Muscle layer of colon (tissue), 2 donors: ENCODE measurements around the gene CLDN24.
"Not testable (repeated sequence)": the region's sequence is repeated elsewhere in the genome, so short reads cannot be mapped to it uniquely, and the experiment has no call there.

Experiments used
- H3K27ac ChIP-seq: one replicate; pipeline ENCODE4 v1.7.0; 2013; ENCODE audit warnings: low read depth, mild to moderate bottlenecking, low read length, moderate library complexity
- H3K27me3 ChIP-seq, 2 donors: one replicate each; pipeline ENCODE4 v1.7.0; 2013; ENCODE audit warnings: low read length in 2 of 2, mild to moderate bottlenecking in 2 of 2; ENCODE audit not compliant: insufficient read depth in 2 of 2, control insufficient read depth in 1 of 2
- H3K36me3 ChIP-seq: one replicate; pipeline ENCODE4 v1.7.0; 2013; ENCODE audit warnings: mild to moderate bottlenecking, low read length; ENCODE audit not compliant: insufficient read depth
- H3K4me1 ChIP-seq: one replicate; pipeline ENCODE4 v1.7.0; 2013; ENCODE audit warnings: mild to moderate bottlenecking, low read length; ENCODE audit not compliant: insufficient read depth
- H3K4me3 ChIP-seq, 2 donors: one replicate each; pipeline ENCODE4 v1.7.0; 2013; ENCODE audit warnings: low read length in 2 of 2, low read depth in 1 of 2, mild to moderate bottlenecking in 1 of 2, moderate library complexity in 1 of 2
- H3K9ac ChIP-seq: one replicate; pipeline ENCODE4 v1.7.0; 2013; ENCODE audit warnings: low read length
- H3K9me3 ChIP-seq: one replicate; pipeline ENCODE4 v1.7.0; 2013; ENCODE audit warnings: mild to moderate bottlenecking, low read length
- donor health status: abdominal sarcoma.
- donor health status: Adenocarcinoma of cecum.

Gene CLDN24

DNA sequence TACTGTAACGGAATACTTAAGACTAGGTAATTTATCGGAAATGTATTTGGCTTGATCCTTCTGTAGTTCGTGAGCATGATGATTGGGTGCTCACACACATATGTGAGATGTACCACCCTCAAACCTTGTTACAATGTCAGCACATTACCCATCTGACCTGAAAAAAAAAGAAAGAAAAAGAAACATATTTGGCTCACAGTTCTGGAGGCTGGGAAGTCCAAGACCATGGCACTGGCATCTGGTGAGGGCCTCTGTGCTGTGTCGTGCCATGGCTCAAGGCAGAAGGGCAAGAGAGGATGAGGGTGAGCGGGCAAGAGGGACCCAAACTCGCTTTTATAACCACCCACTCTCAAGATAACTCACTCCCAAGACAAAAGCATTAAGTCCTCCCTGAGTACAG is 7.0 kb upstream of the CLDN24 start:
- no peaks in the 10 kb centered on the region for H3K36me3 ChIP-seq
- no peak overlapping the region for H3K4me3 ChIP-seq
- H3K27ac ChIP-seq, result no peak overlapping the region
- H3K4me1 ChIP-seq, result no peaks in the 10 kb centered on the region
- H3K27me3 ChIP-seq, result no peaks in the 10 kb centered on the region
- no peak overlapping the region for H3K9ac ChIP-seq
- no peaks in the 10 kb centered on the region for H3K9me3 ChIP-seq

DNA sequence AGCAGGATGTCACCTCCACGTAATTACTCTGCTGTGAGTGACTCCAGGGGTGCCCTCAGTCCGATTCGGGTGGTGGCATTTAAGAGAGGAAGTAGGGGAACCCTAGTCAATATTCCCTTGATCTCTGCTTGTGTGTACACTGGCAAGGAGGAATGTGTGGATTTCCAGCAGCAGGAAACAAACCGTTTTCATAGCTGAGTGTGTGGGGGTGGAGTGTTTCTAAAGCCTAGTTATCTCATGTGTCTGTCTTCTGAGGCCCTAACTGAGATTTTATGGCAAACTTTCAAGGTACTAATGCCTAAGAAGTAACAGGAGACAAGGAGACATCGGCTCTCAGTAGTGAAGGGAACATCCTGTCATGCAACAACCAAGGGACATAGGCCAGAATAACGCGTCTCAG is 6.6 kb upstream of the CLDN24 start:
- no peak overlapping the region for H3K27ac ChIP-seq
- no peak overlapping the region for H3K4me3 ChIP-seq
- H3K9ac ChIP-seq, result no peak overlapping the region
- no peaks in the 10 kb centered on the region for H3K27me3 ChIP-seq
- H3K36me3 ChIP-seq, result no peaks in the 10 kb centered on the region
- H3K9me3 ChIP-seq, result no peaks in the 10 kb centered on the region
- H3K4me1 ChIP-seq, result no peaks in the 10 kb centered on the region

- Histone ChIP-seq H3K27ac (no peak overlapping the region), H3K9me3 (no peaks in the 10 kb centered on the region), H3K4me1 (no peaks in the 10 kb centered on the region), H3K36me3 (no peaks in the 10 kb centered on the region), H3K9ac (no peak overlapping the region), H3K27me3 (no peaks in the 10 kb centered on the region), H3K4me3 (no peak overlapping the region)
These were observed 5.6 kb upstream of the CLDN24 start for GRCh38 chr4:183327827-183328226.

- Histone ChIP-seq H3K9ac (no peak overlapping the region), H3K4me3 (no peak overlapping the region), H3K27me3 (no peaks in the 10 kb centered on the region), H3K9me3 (no peaks in the 10 kb centered on the region), H3K36me3 (no peaks in the 10 kb centered on the region), H3K27ac (no peak overlapping the region), H3K4me1 (no peaks in the 10 kb centered on the region)
These were observed 4.6 kb upstream of the CLDN24 start for GRCh38 chr4:183326853-183327252.

- not testable (repeated sequence) for H3K27ac ChIP-seq, H3K9ac ChIP-seq, H3K9me3 ChIP-seq, H3K4me1 ChIP-seq, H3K36me3 ChIP-seq, H3K27me3 ChIP-seq, H3K4me3 ChIP-seq
These were observed 4.2 kb upstream of the CLDN24 start for GRCh38 chr4:183326387-183326786.

- Histone ChIP-seq H3K36me3 (no peaks in the 10 kb centered on the region), H3K9me3 (no peaks in the 10 kb centered on the region), H3K9ac (no peak overlapping the region), H3K27ac (no peak overlapping the region), H3K4me1 (no peaks in the 10 kb centered on the region), H3K27me3 (no peaks in the 10 kb centered on the region), H3K4me3 (no peak overlapping the region)
These were observed 2.4 kb upstream of the CLDN24 start for GRCh38 chr4:183324619-183325018.

- H3K9ac ChIP-seq, H3K4me1 ChIP-seq, H3K27ac ChIP-seq, H3K27me3 ChIP-seq, H3K36me3 ChIP-seq, H3K9me3 ChIP-seq, H3K4me3 ChIP-seq: not testable (repeated sequence)
These were observed 1.8 kb upstream of the CLDN24 start for GRCh38 chr4:183324056-183324455.

- Histone ChIP-seq H3K27ac (no peak overlapping the region), H3K9ac (no peak overlapping the region), H3K9me3 (no peaks in the 10 kb centered on the region), H3K27me3 (no peaks in the 10 kb centered on the region), H3K36me3 (no peaks in the 10 kb centered on the region), H3K4me1 (no peaks in the 10 kb centered on the region), H3K4me3 (no peak overlapping the region)
These were observed 1.1 kb upstream of the CLDN24 start for GRCh38 chr4:183323295-183323694.

DNA sequence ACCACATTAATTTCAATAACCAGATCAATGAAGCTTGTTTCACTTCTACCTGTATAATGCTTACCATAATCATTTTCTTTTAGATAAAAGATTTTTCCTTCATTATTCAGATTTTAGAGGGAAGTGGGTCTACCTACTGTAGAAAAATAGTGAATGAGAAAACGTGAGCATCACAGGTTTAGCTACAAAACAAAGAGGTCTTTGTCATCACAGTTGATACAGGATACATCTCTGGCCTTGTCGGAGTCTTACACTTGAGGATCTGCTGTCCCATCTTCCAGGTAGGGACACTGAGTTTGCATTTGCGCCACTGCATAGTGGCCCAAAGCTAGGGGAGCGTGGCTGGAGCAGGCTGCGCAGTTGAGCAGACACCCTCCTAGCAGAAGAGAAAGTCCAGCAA is 710 bp downstream of the CLDN24 start:
- H3K27ac ChIP-seq, result no peak overlapping the region
- H3K27me3 ChIP-seq, result no peaks in the 10 kb centered on the region
- no peaks in the 10 kb centered on the region for H3K9me3 ChIP-seq
- H3K4me1 ChIP-seq, result no peaks in the 10 kb centered on the region
- no peaks in the 10 kb centered on the region for H3K36me3 ChIP-seq
- no peak overlapping the region for H3K4me3 ChIP-seq
- no peak overlapping the region for H3K9ac ChIP-seq

DNA sequence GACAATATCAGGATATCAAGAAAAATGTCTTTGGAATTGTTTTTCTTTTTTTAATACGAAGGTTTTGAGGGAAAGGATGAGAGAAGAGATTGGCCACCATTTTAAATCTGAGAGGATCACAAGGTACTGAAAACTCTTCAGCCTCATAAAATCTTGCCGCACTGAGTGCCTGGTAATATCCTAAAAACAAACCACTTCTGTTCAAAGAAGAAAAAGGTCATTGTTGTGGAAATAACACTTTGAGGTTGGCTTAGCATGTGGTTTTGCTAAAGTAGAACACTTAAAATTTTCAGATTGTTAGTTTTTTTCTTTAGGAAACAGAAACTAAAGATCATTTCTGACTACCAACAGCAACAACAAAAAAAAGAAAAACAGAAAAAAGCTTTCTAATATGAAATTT is 1.1 kb downstream of the CLDN24 start:
- Histone ChIP-seq H3K9ac (no peak overlapping the region), H3K4me3 (no peak overlapping the region)

GRCh38 chr4:183320211-183321059 is 1.8 kb downstream of the CLDN24 start, which contains the start of gene CLDN22:
Gene CLDN22, minus strand, starts transcription at chr4:183320276. Its CDS starts 58 bp downstream, at chr4:183320218.
- Histone ChIP-seq H3K4me3 (no peak within 1 kb of the TSS), H3K36me3 (no peaks in the 10 kb centered on the region), H3K9ac (no peak within 1 kb of the TSS), H3K27ac (no peak within 1 kb of the TSS), H3K9me3 (no peaks in the 10 kb centered on the region), H3K4me1 (no peaks in the 10 kb centered on the region), H3K27me3 (no peaks in the 10 kb centered on the region)

More for the DNA sequence above, 1.1 kb downstream of the CLDN24 start:
- no peaks in the 10 kb centered on the region for H3K27me3 ChIP-seq
- no peak overlapping the region for H3K27ac ChIP-seq
- H3K36me3 ChIP-seq, result no peaks in the 10 kb centered on the region
- no peaks in the 10 kb centered on the region for H3K4me1 ChIP-seq
- no peaks in the 10 kb centered on the region for H3K9me3 ChIP-seq

GRCh38 chr4:183318656-183319055 is 3.6 kb downstream of the CLDN24 start:
- H3K4me3 ChIP-seq, result no peak overlapping the region
- no peaks in the 10 kb centered on the region for H3K27me3 ChIP-seq
- H3K36me3 ChIP-seq, result peaks cover 4% of the 10 kb centered on the region

More at GRCh38 chr4:183318656-183319055, 3.6 kb downstream of the CLDN24 start:
- no peak overlapping the region for H3K27ac ChIP-seq
- no peak overlapping the region for H3K9ac ChIP-seq
- no peaks in the 10 kb centered on the region for H3K4me1 ChIP-seq
- no peaks in the 10 kb centered on the region for H3K9me3 ChIP-seq
